ENCODE measurements around the gene ANAPC7. TPM values are rescaled to one million over a fixed set of nuclear protein-coding genes. Genes with fewer than 3 reads are reported as not detected.
A peak's percentile ranks its signal among the peaks of the same experiment; 100 is the strongest.
"Not testable (repeated sequence)": the region's sequence is repeated elsewhere in the genome, so short reads cannot be mapped to it uniquely, and the experiment has no call there.

Gene ANAPC7, protein sequence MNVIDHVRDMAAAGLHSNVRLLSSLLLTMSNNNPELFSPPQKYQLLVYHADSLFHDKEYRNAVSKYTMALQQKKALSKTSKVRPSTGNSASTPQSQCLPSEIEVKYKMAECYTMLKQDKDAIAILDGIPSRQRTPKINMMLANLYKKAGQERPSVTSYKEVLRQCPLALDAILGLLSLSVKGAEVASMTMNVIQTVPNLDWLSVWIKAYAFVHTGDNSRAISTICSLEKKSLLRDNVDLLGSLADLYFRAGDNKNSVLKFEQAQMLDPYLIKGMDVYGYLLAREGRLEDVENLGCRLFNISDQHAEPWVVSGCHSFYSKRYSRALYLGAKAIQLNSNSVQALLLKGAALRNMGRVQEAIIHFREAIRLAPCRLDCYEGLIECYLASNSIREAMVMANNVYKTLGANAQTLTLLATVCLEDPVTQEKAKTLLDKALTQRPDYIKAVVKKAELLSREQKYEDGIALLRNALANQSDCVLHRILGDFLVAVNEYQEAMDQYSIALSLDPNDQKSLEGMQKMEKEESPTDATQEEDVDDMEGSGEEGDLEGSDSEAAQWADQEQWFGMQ
- polyA plus RNA-seq (2013, experiment 1 of 2; ENCODE audit: insufficient read length), result 39.3 TPM
- 40.2 TPM for polyA plus RNA-seq (2013, experiment 2 of 2; ENCODE audit: insufficient read length)

DNA sequence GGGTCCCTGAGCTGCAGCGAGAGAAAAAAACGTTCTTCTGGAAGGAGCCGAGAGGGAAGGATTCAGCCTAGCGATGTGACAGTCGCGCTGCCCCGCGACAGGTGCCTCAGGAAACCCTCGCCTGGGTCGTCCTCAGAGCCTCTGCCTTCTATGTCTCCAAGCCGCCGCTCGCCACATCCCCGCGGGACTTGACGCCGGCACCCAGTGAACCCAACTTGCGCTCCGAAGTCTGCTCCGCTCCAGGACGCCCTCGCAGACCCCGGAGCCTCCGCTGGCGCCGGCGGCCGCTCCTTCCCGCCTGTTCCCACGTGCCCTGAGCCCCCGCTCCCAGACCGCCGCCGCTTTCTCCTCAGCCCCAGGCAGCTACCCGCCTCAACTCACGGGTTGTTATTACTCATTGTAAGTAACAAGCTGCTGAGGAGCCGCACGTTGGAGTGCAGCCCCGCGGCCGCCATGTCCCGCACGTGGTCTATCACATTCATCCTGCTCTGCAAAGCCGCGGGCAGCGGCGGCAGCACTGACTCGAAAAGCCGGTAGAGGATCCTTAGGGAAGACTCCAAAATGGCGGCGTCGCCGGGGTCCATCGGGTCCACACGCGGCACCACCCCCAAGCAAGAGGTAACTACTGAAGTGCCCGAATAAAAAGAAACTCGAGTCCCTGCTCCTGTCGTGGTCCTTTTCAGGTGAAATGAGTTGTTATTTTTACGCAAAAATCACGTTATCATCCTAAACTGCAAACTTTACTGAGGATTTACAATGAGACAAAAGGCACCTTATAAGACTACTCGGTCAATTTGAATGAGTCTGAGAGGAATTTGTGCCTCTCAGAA is at the start of gene ANAPC7:
Gene ANAPC7, minus strand, starts transcription at position 563 of the 830 bp plus-strand sequence. Its CDS starts 81 bp downstream, at position 482.
- DNase-seq, result peak; percentile 93

GRCh38 chr12:110451263-110451662 is 47.8 kb upstream of the ANAPC7 start:
- DNase-seq, result no peak

DNA sequence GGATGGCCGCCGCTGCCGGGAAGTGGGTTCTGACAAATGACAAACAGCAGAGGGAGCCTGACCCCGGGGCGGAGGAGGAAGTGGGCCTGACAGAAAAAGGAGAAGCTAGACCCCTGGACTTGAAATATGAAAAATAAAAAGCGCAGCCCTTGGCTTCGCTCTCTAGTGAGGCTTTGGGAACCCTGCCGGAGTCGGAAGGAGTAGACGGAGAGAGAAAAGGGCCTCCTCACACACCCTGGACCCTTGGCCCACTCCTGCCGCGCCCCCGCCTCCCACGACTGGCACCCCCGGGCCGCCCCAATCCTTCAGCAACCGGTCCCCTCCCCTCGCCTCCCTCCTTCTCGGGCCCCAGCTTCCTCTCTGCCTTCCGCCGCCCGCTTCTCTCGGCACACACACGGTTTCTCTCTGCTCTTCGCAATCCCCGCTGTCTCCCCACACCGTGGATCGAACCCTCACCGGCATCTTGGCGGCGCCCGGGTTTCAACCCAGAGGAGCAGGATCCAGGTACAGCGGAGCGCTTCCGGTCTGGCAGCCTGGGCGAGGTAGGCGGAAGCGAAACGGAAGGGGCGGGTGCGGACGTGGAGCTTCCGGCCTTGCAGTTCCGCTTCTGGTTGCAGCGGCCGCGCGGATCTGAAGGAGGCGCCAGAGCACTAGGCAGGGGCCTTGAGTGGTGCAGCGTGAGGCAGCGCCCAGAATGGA is 46.4 kb upstream of the ANAPC7 start, which contains the start of gene ARPC3:
Gene ARPC3, minus strand, starts transcription at position 539 of the 699 bp plus-strand sequence. Its CDS starts 77 bp downstream, at position 462.
- peak; percentile 96 for DNase-seq

DNA sequence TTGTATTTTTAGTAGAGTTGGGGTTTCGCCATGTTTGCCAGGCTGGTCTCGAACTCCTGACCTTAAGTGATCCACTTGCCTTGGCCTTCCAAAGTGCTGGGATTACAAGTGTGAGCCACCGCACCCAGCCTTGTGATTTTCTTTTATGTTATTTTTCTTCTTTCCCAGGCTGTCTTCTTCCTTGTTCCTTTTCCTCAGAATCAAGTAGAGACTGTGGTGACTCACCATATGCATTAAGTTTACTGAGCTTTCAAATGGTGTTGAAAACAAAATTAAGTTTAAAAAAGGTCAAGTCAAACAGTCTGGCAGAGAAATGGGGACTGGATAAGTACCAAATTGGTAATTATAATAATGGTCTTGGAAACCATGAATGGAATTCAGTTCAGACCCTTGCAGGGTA is 40.9 kb upstream of the ANAPC7 start:
- no peak for DNase-seq

- no peak for DNase-seq
Measured at GRCh38 chr12:110436231-110436630, 32.7 kb upstream of the ANAPC7 start.

DNA sequence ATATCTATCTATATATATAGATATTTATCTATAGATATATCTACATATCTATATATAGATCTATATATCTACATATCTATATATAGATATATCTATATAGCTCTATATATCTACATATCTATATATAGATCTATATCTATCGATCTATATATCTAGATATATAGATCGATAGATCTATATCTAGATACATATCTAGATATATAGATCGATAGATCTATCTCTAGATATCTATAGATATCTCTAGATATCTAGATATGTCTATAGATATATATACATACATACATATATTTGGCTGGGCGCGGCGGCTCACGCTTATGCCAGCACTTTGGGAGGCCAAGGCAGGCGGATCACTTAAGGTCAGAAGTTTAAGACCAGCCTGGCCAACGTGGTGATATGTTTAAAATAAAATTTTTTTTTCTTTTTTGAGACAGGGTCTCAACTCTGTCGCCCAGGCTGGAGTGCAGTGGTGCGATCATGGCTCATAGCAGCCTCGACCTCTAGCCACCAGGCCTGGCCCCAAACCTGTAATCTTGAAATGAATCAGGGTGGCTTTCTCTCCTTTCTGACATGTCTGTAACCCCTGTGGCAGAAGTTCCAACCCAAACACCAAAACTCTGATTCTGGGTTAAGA is 28.6 kb upstream of the ANAPC7 start:
- no peak for DNase-seq

DNA sequence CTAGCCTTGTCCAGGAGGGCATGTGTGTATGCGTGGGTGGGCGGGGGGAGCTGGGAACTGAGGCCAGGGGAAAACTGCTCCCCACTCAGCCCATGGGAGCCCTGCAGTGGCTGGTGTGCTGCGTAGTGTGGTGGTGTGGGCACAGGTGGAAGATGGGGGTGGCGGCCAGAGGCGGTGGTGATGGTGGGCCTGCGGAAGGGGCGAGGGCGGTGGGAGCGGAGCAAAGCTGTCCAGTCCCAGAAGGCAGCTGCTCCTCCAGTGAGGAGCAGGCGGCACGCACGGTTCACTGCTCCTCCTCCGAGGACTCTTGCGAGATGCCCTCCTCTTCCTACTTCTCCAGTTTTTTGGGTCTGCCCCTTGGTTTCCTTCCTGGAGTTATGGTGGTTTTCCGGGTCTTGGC is 26.2 kb upstream of the ANAPC7 start:
- not testable (repeated sequence) for DNase-seq

- DNase-seq, result no peak
Measured at GRCh38 chr12:110426406-110426805, 22.9 kb upstream of the ANAPC7 start.

- DNase-seq, result peak; percentile 62
Measured at GRCh38 chr12:110424237-110424636, 20.7 kb upstream of the ANAPC7 start.

DNA sequence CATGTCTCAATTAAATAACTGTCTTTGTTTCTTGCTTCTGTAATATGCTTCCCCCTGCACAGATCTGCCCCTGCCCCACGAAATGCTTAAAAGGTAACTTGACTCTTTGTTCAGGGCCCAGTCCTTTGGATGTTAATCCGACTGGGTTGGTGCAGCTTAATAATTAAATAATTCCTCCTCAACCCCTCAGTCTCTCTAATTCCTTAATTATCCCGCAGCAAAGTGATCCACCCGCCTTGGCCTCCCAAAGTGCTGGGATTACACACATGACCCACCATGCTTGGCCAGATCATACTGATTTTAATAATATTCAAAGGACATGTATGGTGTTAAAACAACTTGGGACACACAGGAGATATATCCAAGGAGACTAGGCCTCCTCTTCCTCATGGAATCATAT is 18.2 kb upstream of the ANAPC7 start:
- DNase-seq, result no peak

DNA sequence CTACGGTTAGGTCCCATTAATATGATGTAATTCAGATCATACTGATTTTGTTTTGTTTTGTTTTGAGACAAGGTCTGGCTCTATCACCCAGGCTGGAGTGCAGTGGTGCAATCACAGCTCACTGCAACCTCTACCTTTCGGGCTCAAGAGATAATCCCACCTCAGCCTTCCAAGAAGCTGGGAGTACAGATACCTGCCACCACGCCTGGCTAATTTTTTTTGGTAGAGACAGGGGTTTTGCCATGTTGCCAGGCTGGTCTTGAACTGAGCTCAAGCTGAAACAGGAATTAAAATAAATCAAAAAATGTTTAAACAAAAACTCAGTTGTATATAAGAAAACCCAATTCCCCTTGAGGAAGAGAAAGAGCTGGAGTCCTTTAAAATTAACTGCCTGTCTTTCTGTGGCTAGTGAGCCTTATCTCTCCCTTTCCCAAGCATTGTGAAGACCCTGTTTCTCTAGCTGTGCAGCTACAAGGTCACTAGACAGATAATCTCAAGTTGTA is 17.7 kb upstream of the ANAPC7 start:
- DNase-seq, result no peak

DNA sequence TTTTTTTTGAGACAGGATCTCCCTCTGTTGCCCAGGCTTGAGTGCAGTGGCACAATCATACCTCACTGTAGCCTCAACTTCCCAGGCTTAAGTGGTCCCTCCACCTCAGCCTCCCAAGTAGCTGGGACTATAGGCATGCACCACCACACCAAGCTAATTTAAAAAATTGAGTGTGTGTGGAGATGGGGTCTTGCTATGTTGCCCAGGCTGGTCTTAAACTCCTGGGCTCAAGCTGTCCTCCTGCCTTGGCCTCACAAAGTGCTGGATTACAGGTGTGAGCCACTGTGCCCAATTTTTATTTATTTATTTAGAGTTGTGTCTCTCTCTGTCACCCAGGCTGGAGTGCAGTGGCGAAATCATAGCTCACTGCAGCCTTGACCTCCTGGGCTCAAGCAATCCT is 17.1 kb upstream of the ANAPC7 start:
- DNase-seq, result not testable (repeated sequence)

DNA sequence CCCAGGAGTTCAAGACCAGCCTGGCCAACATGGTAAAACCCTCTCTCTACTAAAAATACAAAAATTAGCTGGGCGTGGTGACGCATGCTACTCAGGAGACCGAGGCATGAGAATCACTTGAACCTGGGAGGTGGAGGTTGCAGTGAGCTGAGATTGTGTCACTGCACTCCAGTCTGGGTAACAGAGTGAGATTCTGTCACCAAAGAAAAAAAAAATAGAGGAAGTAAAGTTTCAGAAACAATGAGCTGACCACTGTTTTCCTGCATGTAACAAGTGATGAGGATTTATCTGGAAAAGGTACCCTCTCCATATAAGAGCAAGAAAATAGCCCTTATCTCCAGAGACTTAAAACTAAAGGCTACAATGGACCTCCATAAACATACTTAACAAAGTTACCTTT is 13.6 kb upstream of the ANAPC7 start:
- not testable (repeated sequence) for DNase-seq

DNA sequence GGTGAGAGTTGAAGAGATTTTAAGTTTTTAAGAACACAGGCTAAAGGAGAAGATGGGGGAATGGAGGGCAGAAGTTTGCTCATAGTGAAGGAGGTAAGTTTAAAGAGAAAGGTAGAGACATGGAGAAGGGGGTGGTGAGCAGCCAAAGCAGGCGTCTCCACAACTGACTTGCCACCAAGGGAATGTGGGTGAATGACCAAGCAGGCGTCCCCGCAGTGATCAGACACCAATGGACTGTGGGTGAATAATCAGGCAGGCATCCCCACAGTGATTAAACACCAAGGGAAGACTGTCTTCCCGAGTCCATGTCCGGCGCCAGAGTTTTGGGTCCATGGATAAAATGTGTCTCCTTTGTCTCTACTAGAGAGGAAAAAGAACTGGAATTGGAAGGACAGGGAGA is 6.6 kb upstream of the ANAPC7 start:
- DNase-seq, result peak; percentile 24

DNA sequence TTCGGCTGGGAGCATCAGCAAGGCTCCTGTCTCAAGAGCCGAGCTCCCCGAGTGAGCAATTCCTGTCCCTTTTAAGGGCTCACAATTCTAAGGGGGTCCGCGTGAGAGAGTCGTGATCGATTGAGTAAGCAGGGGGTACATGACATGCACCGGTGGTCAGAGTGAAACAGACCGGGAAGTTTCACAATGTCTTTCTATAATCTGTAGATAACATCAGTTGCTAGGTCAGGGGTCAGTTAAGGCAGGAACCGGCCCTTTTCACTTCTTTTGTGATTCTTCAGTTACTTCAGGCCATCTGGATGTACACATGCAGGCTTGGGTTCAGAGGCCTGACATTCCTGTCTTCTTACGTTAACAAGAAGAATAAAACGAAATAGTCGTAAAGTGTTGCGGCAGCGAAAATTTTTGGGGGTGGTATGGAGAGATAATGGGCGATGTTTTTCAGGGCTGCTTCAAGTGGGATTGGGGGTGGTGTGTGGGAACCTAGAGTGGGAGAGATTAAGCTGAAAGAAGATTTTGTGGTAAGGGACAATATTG is 1.7 kb upstream of the ANAPC7 start:
- DNase-seq, result not testable (repeated sequence)

DNA sequence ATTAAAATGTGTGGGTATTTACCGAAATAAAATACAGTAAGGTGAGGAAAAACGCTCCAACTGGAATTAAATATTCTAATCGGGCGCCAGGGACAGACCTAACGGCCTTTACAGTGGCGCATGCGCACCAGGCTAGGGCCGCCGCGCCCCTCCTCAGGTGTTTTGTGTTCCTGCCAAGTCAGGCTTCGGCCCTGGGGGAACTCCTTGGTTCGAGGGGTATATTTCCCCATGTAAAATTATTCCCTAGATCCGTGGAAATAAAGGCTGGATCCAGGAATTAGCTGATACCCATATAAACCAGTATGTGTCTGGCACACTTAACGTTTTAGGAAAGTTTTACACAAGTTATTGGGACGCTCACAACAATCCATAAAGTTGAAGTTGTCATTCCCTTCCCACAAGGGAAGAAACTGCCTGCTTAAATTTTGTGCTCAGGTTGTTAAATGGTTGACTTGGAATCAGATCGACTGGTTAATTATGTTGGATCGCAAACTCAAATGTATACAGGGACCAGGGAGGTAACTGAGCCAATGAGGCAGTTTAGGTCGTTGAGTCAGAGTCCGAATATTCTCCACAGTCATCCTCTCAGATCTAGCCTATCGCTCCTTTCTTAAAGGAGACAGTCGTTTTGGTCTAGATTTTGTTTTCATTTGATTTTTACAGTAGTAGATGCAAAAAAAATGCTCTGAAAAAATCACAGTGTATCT is 621 bp upstream of the ANAPC7 start:
- peak; percentile 68 for DNase-seq

- no peak for DNase-seq
Measured at GRCh38 chr12:110382683-110383082, 20.8 kb downstream of the ANAPC7 start.

DNA sequence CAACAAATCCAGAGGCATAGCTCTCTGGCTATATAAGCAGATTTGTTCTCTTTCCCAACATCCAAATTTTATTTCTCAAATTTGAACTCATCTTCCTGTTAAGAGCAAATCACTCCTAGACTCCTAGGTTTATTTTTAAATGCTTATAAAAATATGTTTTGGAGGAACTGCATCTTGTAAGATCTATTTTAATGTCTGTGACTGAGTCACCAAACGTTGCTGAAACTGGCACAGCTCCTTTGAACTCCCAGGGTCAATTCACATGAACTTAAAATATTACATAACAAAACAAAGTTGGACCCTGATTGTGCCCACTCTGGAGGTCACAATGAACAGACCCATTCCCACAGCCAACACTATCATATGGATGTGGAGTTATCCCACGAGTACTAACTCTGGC is 23.9 kb downstream of the ANAPC7 start:
- no peak for DNase-seq

DNA sequence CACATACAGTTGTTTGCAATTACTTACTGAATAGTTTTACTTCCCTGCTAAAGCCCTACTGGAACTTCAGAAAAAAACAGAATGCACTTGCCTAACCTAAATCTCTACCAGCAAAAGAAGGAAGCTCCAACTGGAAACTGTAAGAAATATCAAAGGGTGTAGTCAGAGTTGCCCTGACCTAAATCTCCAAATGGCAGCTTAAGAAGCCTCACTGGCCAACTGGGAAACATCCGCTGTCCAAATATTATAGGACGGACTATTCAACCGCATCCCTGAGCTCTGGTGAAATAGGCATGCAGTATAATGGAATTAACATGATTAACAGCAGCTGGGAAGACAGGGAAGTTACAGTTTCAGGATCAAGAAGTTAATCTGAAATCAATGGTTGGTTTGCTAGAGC is 24.3 kb downstream of the ANAPC7 start:
- DNase-seq, result no peak

GRCh38 chr12:110378131-110378790 is 25.2 kb downstream of the ANAPC7 start:
- not testable (repeated sequence) for DNase-seq

Data from fibroblast of skin of scalp (primary cell).